Mesenchymal stem cell (in vitro differentiated cells and primary cell): ENCODE measurements around the gene DNAJC2.

Experiments used
- DNase-seq: peaks from one replicate; pipeline ENCODE4 v3.0.0-alpha.2; 2013
- H2AFZ ChIP-seq: one replicate; pipeline ENCODE4 v1.6.1; 2013; ENCODE audit warnings: low read depth, mild to moderate bottlenecking, control low read depth, inconsistent platforms, low read length, moderate library complexity
- H2AK5ac ChIP-seq: 2 replicates; pipeline ENCODE4 v1.6.1; 2013; ENCODE audit warnings: low read length, moderate library complexity, mild to moderate bottlenecking, inconsistent platforms; ENCODE audit not compliant: severe bottlenecking
- H2BK120ac ChIP-seq: one replicate; pipeline ENCODE4 v1.6.1; 2013; ENCODE audit warnings: low read depth, mild to moderate bottlenecking, inconsistent platforms, low read length, moderate library complexity
- H2BK12ac ChIP-seq, 2 experiments: one replicate each; pipeline ENCODE4 v1.6.1; 2013; ENCODE audit warnings: inconsistent platforms in 2 of 2, low read length in 2 of 2, mild to moderate bottlenecking in 2 of 2, moderate library complexity in 2 of 2, control low read depth in 1 of 2
- H2BK15ac ChIP-seq: one replicate; pipeline ENCODE4 v1.6.1; 2013; ENCODE audit warnings: mild to moderate bottlenecking, low read depth, inconsistent platforms; ENCODE audit not compliant: poor library complexity, severe bottlenecking
- H2BK5ac ChIP-seq: 2 replicates; pipeline ENCODE4 v1.6.1; 2013; ENCODE audit warnings: low read depth, mild to moderate bottlenecking, low read length, control low read depth, inconsistent platforms; ENCODE audit not compliant: poor library complexity, severe bottlenecking
- H3K14ac ChIP-seq, 2 experiments: one replicate each; pipeline ENCODE4 v1.6.1; 2013; ENCODE audit warnings: inconsistent platforms in 2 of 2, low read length in 2 of 2, control low read depth in 1 of 2, mild to moderate bottlenecking in 1 of 2, moderate library complexity in 1 of 2
- H3K18ac ChIP-seq, 2 experiments: one replicate each; pipeline ENCODE4 v1.6.1; 2013; ENCODE audit warnings: inconsistent platforms in 2 of 2, low read length in 2 of 2, control low read depth in 1 of 2, low read depth in 1 of 2, mild to moderate bottlenecking in 1 of 2
- H3K23ac ChIP-seq, 2 experiments: one replicate each; pipeline ENCODE4 v1.6.1; 2013; ENCODE audit warnings: inconsistent platforms in 2 of 2, low read length in 2 of 2, mild to moderate bottlenecking in 2 of 2, moderate library complexity in 2 of 2, control low read depth in 1 of 2
- H3K27ac ChIP-seq: 2 replicates; pipeline ENCODE4 v1.5.1; 2013; ENCODE audit warnings: mild to moderate bottlenecking, moderate library complexity, low read length, control low read depth, inconsistent platforms; ENCODE audit not compliant: poor library complexity, severe bottlenecking
- H3K27me3 ChIP-seq, 2 experiments: 2 replicates each; pipeline versions ENCODE4 v1.6.1 to v1.7.0; 2013; ENCODE audit warnings: low read length in 2 of 2, mild to moderate bottlenecking in 2 of 2, moderate library complexity in 2 of 2, control low read depth in 1 of 2, inconsistent platforms in 1 of 2; ENCODE audit not compliant: control insufficient read depth in 1 of 2, insufficient read depth in 1 of 2
- H3K36me3 ChIP-seq, 2 experiments: 2 replicates each; pipeline versions ENCODE4 v1.6.1 to v1.7.0; 2013; ENCODE audit warnings: low read length in 2 of 2, control low read depth in 1 of 2, inconsistent platforms in 1 of 2, low read depth in 1 of 2, mild to moderate bottlenecking in 1 of 2; ENCODE audit not compliant: insufficient read depth in 2 of 2, control insufficient read depth in 1 of 2
- H3K4ac ChIP-seq, 2 experiments: one replicate each; pipeline ENCODE4 v1.6.1; 2013; ENCODE audit warnings: inconsistent platforms in 2 of 2, low read length in 2 of 2, mild to moderate bottlenecking in 2 of 2, moderate library complexity in 2 of 2, control low read depth in 1 of 2, low read depth in 1 of 2
- H3K4me1 ChIP-seq: 2 replicates; pipeline ENCODE4 v1.6.1; 2013; ENCODE audit warnings: low read depth, low read length, control low read depth; ENCODE audit not compliant: control insufficient read depth, insufficient read depth
- H3K4me2 ChIP-seq: 2 replicates; pipeline ENCODE4 v1.6.1; 2013; ENCODE audit warnings: low read length, mild to moderate bottlenecking, inconsistent platforms; ENCODE audit not compliant: poor library complexity, severe bottlenecking
- H3K4me3 ChIP-seq, 2 experiments: 2 replicates each; pipeline versions ENCODE4 v1.5.1 to v1.7.0; 2013; ENCODE audit warnings: low read length in 2 of 2, mild to moderate bottlenecking in 2 of 2, control low read depth in 1 of 2, low read depth in 1 of 2; ENCODE audit not compliant: insufficient read depth in 1 of 2
- H3K79me1 ChIP-seq: replicated peaks from 2 replicates; pipeline ENCODE4 v1.6.1; 2013; ENCODE audit warnings: mild to moderate bottlenecking, control low read depth, low read length, inconsistent platforms; ENCODE audit not compliant: poor library complexity, severe bottlenecking
- H3K9ac ChIP-seq: 2 replicates; pipeline ENCODE4 v1.7.0; 2013; ENCODE audit warnings: mild to moderate bottlenecking, low read length, moderate library complexity
- H3K9me3 ChIP-seq: 2 replicates; pipeline ENCODE4 v1.7.0; 2013; ENCODE audit warnings: mild to moderate bottlenecking, low read length; ENCODE audit not compliant: control insufficient read depth
- H4K8ac ChIP-seq: one replicate; pipeline ENCODE4 v1.6.1; 2013; ENCODE audit warnings: inconsistent platforms, mild to moderate bottlenecking, low read length, moderate library complexity
- H4K91ac ChIP-seq: one replicate; pipeline ENCODE4 v1.6.1; 2013; ENCODE audit warnings: mild to moderate bottlenecking, low read length, inconsistent platforms
- WGBS: methylation state at CpG from one replicate; pipeline ENCODE4 v1.1.7; 2013; ENCODE audit warnings: mixed read lengths; 5-methylcytosine and 5-hydroxymethylcytosine counted together

Gene DNAJC2

DNA sequence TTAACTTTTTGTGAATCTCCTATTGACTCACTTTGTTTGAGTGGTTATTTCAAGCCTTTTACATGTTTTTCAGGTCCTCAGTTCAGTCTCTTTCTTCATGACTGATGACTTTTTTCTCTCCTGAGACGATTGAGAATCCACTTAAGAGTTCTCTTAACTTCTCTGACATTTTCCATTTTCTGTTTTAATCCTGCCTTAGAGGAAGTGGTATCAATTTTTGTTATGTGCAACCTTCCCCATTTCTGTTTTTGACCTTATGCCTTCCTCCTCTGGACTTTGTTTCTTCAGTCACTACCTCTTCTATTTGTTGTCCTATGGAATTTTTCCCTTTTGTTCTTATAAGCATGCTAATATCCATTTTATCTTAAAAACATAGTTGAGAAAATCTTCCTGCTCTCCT, 5.2 kb upstream of the DNAJC2 start:
- Histone ChIP-seq H3K23ac (no peak overlapping the region), H3K4ac (no peak overlapping the region), H2BK12ac (no peak overlapping the region), H3K4me1 (peaks cover 6% of the 10 kb centered on the region), H2AFZ (no peak overlapping the region), H3K79me1 (peaks cover 1% of the 10 kb centered on the region), H2BK15ac (no peak overlapping the region), H3K18ac (no peak overlapping the region), H2AK5ac (no peak overlapping the region), H3K9ac (peak overlapping the region; percentile 96), H3K27ac (no peak overlapping the region), H3K4me2 (no peak overlapping the region), H3K27me3 (no peaks in the 10 kb centered on the region), H3K9me3 (no peaks in the 10 kb centered on the region), H4K8ac (no peak overlapping the region), H2BK120ac (no peak overlapping the region), H2BK5ac (no peak overlapping the region), H3K36me3 (peaks cover 4 to 31% of the 10 kb centered on the region in 2 experiments), H3K4me3 (peak overlapping the region in 1 of 2 experiments; percentile 89), H4K91ac (no peak overlapping the region), H3K14ac (no peak overlapping the region)
- no peak for DNase-seq
- WGBS: no CpG with 5 or more reads among the region's 1 CpG

DNA sequence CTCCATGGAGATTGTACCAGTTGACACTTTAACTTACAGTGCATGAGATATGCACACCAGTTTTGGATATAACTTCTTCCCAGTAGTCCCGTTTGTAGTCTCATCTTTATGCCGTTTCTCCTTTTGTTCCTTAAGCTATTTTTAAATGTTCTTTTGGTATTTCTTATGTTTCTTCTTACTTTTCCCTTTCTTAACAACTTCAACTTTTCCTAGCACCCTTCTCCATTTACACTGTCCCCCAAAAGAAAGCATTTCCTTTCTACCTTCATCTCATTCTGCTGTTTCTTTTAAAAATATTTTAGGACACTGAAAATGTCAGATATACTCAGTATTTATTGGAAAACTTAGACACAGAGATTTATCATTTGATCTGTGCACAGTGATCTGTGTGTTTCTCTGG, 4.4 kb upstream of the DNAJC2 start:
- Histone ChIP-seq H3K9me3 (no peaks in the 10 kb centered on the region), H3K18ac (no peak overlapping the region), H3K36me3 (peaks cover 0 to 26% of the 10 kb centered on the region in 2 experiments), H4K8ac (no peak overlapping the region), H4K91ac (no peak overlapping the region), H2AK5ac (no peak overlapping the region), H2BK12ac (no peak overlapping the region), H3K4me2 (no peak overlapping the region), H3K4me1 (peaks cover 6% of the 10 kb centered on the region), H2BK120ac (no peak overlapping the region), H3K23ac (no peak overlapping the region), H3K9ac (peak overlapping the region; percentile 96), H3K4me3 (peak overlapping the region in 1 of 2 experiments; percentile 89), H3K27me3 (no peaks in the 10 kb centered on the region), H3K4ac (no peak overlapping the region), H2BK15ac (no peak overlapping the region), H3K79me1 (peaks cover 1% of the 10 kb centered on the region), H2AFZ (no peak overlapping the region), H3K27ac (no peak overlapping the region), H2BK5ac (no peak overlapping the region), H3K14ac (no peak overlapping the region)
- DNase-seq: no peak
- WGBS: no CpG with 5 or more reads among the region's 2 CpGs

DNA sequence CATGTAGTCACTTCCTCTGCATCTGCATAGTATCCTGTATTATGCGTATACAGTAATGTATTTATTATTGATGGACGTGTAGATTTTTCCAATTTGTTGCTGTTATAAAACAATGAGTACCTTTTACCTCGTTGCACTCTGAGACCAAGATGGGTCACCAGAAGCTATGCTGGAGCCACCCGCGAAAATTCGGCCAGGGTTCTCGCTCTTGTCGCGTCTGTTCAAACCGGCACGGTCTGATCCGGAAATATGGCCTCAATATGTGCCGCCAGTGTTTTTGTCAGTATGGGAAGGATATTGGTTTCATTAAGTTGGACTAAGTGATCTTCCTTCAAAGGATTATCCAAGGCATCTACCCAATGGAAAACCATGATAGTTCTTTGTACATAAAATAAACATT, 3.9 kb upstream of the DNAJC2 start:
- Histone ChIP-seq H4K91ac (no peak overlapping the region), H3K9ac (peak overlapping the region; percentile 96), H2AFZ (no peak overlapping the region), H3K4me1 (peaks cover 6% of the 10 kb centered on the region), H3K4me3 (peak overlapping the region; percentile 36 to 89), H3K27ac (no peak overlapping the region), H3K4me2 (peak overlapping the region; percentile 76), H3K36me3 (peaks cover 0 to 22% of the 10 kb centered on the region in 2 experiments), H3K9me3 (no peaks in the 10 kb centered on the region), H2BK12ac (no peak overlapping the region), H2BK5ac (no peak overlapping the region), H3K23ac (no peak overlapping the region), H2BK15ac (no peak overlapping the region), H3K4ac (no peak overlapping the region), H2AK5ac (no peak overlapping the region), H3K79me1 (peaks cover 1% of the 10 kb centered on the region), H3K27me3 (no peaks in the 10 kb centered on the region), H2BK120ac (no peak overlapping the region), H3K14ac (no peak overlapping the region), H3K18ac (no peak overlapping the region), H4K8ac (no peak overlapping the region)
- WGBS: 63% methylated on average over 11 of the region's 13 CpGs
- no peak for DNase-seq

DNA sequence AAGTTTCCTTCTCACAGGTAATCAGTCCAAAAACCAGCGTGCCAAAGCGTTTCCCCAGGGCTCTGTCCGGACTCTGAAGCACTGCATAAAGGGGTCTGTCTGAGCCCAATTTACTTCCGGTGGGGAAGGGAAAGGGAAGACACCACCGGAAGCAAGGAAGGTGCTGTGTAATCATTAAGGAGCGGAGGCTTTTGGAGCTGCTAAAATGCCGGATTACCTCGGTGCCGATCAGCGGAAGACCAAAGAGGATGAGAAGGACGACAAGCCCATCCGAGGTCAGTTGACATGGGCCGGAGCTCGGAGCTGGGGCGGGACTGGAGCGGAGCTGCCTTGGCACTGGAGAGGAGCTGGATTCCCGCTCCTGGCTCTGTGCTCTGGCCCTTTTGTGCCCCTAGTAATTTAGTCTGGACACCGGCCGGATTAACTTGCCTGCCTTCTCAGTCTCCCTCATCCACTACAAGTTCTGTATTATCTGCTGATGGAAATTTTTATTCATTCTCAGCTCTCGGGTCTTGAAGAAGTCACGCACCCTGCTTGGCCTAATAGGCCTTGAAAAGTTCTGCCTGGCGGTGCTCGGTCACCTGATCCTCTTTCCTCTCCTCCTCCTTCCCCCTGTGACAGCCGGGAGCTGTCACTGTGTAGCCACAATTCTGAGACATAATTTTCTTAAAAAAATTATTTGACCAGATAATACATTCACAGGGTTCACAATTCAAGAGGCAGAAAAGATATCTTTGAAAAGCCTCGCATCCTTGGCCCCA, 3.1 kb upstream of the DNAJC2 start, which contains the start of gene PSMC2:
TSS of gene PSMC2 (plus strand) at position 137 of the 761 bp plus-strand sequence. CDS start at position 206, 69 bp downstream.
- no peaks in the 10 kb centered on the region for H3K9me3 ChIP-seq
- WGBS: 2% methylated on average over 25 of the region's 25 CpGs

More for the DNA sequence above, 3.1 kb upstream of the DNAJC2 start, which contains the start of gene PSMC2:
- Histone ChIP-seq H2BK15ac (peak within 1 kb of the TSS; percentile 36), H3K9ac (peak within 1 kb of the TSS; percentile 96), H3K4me2 (peak within 1 kb of the TSS; percentile 89), H4K8ac (peak within 1 kb of the TSS; percentile 97), H3K18ac (peak within 1 kb of the TSS; percentile 83 to 86), H3K4me1 (peaks cover 7% of the 10 kb centered on the region), H3K36me3 (peaks cover 0 to 15% of the 10 kb centered on the region in 2 experiments), H2BK5ac (no peak within 1 kb of the TSS), H3K79me1 (peaks cover 1% of the 10 kb centered on the region), H3K14ac (no peak within 1 kb of the TSS), H3K23ac (no peak within 1 kb of the TSS), H2BK12ac (no peak within 1 kb of the TSS), H2AK5ac (no peak within 1 kb of the TSS), H3K27ac (peak within 1 kb of the TSS; percentile 85), H3K4ac (peak within 1 kb of the TSS; percentile 3 to 99), H2AFZ (peak within 1 kb of the TSS; percentile 60), H3K27me3 (no peaks in the 10 kb centered on the region), H3K4me3 (peak within 1 kb of the TSS; percentile 87 to 89), H4K91ac (peak within 1 kb of the TSS; percentile 83), H2BK120ac (no peak within 1 kb of the TSS)
- DNase-seq: peak; percentile 95
